Neural progenitor cell (in vitro differentiated cells): ENCODE data around the gene CLP1.

Experiments
- CTCF ChIP-seq: fragments of 200-600 bp; sonication (generic); IDR thresholded peaks from 2 replicates; pipeline ENCODE4 v1.5.1; 2017; ENCODE audit warnings: antibody characterized with exemption, mild to moderate bottlenecking
- EZH2 ChIP-seq: fragments of 200-600 bp; sonication (generic); IDR thresholded peaks from 2 replicates; pipeline ENCODE4 v1.6.1; 2017; ENCODE audit warnings: antibody characterized with exemption, mild to moderate bottlenecking, moderate library complexity
- EZH2phosphoT487 ChIP-seq: fragments of 200-600 bp; sonication (generic); IDR thresholded peaks from 2 replicates; pipeline ENCODE4 v1.6.1; 2017; ENCODE audit warnings: antibody characterized with exemption

GRCh38 chr11:57656885-57657193 lies 723 bp upstream of the CLP1 start:
- no peak for TF ChIP-seq CTCF
- TF ChIP-seq EZH2 = no peak
- no peak for TF ChIP-seq EZH2phosphoT487
